SK-MEL-5 (cell line): ENCODE measurements around the gene ID3. TPM values are rescaled to one million over a fixed set of nuclear protein-coding genes. Genes with fewer than 3 reads are reported as not detected.

Experiments
- DNase-seq: peaks from one replicate; pipeline ENCODE4 v3.0.0-alpha.2; 2016; ENCODE audit warnings: low read depth, low spot score
- in situ Hi-C: cut with HindIII; loops from 2 replicates; pipeline ENCODE4 v1.10.0; 2016; ENCODE audit warnings: low sequenced_read_pairs, high pct_unique_total_duplicates, low pct_unique_long_range_greater_than_20kb
- polyA plus RNA-seq, 2 experiments: library from polyadenylated mRNA; depleted of rRNA; stranded (reverse); fragments of >200 nt; gene quantifications; 2 replicates each; pipeline ENCODE4 v1.2.3, GENCODE V29; 2015
- total RNA-seq: library from RNA; depleted of rRNA; stranded (reverse); fragments of >200 nt; shearing (Covaris generic); gene quantifications from 2 replicates; pipeline ENCODE4 v1.2.3, GENCODE V29; 2014; rRNA removed

The ID3 gene
- total RNA-seq: 23.5 and 37.3 TPM in 2 replicates
- 127 and 171 TPM in 2 replicates for polyA plus RNA-seq (2015; cell fraction: cytosol; rRNA removed)
- 44.0 and 75.4 TPM in 2 replicates for polyA plus RNA-seq (2015; cell fraction: nucleus; rRNA removed)

- peak; percentile 90 for DNase-seq
- in situ Hi-C loops: no loop called here
Observed at GRCh38 chr1:23559136-23559984, at the start of gene ID3. TSS of gene ID3 (minus strand) at chr1:23559501. CDS start at chr1:23559426, 75 bp downstream.

- no peak for DNase-seq
- in situ Hi-C loops: no loop called here
Observed at GRCh38 chr1:23607944-23608343, 48.6 kb upstream of the ID3 start.

- in situ Hi-C loops: no loop called here
- DNase-seq: no peak
Observed at GRCh38 chr1:23601968-23602876, 42.9 kb upstream of the ID3 start.

GRCh38 chr1:23601135-23601967 lies 42.0 kb upstream of the ID3 start:
- no peak for DNase-seq
- in situ Hi-C loops: no loop called here

GRCh38 chr1:23600283-23600682 lies 41.0 kb upstream of the ID3 start:
- peak; percentile 66 for DNase-seq
- in situ Hi-C loops: no loop called here

- no peak for DNase-seq
- in situ Hi-C loops: no loop called here
Observed at GRCh38 chr1:23599125-23599524, 39.8 kb upstream of the ID3 start.

- no peak for DNase-seq
- in situ Hi-C loops: no loop called here
Observed at GRCh38 chr1:23598424-23598823, 39.1 kb upstream of the ID3 start.

GRCh38 chr1:23597635-23598388 lies 38.5 kb upstream of the ID3 start:
- DNase-seq: no peak
- in situ Hi-C loops: no loop called here

- in situ Hi-C loops: no loop called here
- no peak for DNase-seq
Observed at GRCh38 chr1:23596382-23597358, 37.4 kb upstream of the ID3 start.

- DNase-seq: no peak
- in situ Hi-C loops: no loop called here
Observed at GRCh38 chr1:23594927-23595353, 35.6 kb upstream of the ID3 start.

GRCh38 chr1:23594149-23594907 lies 35.0 kb upstream of the ID3 start:
- in situ Hi-C loops: no loop called here

GRCh38 chr1:23593556-23594148 lies 34.4 kb upstream of the ID3 start:
- no peak for DNase-seq
- in situ Hi-C loops: no loop called here

More at GRCh38 chr1:23594149-23594907, 35.0 kb upstream of the ID3 start:
- DNase-seq: no peak

GRCh38 chr1:23593042-23593521 lies 33.8 kb upstream of the ID3 start:
- in situ Hi-C loops: no loop called here
- no peak for DNase-seq

- DNase-seq: no peak
- in situ Hi-C loops: no loop called here
Observed at GRCh38 chr1:23592209-23592892, 33.0 kb upstream of the ID3 start.
